Cardiac muscle cell (in vitro differentiated cells and primary cell): ENCODE measurements around the gene FAM110C. TPM values are rescaled to one million over a fixed set of nuclear protein-coding genes. Genes with fewer than 3 reads are reported as not detected.

Experiments used
- DNase-seq, 2 donors: peaks; one replicate each; pipeline versions ENCODE4 v3.0.0 to v3.0.0-alpha.2; 2010 to 2017; ENCODE audit warnings: low read depth in 1 of 2, low spot score in 1 of 2
- H3K27ac ChIP-seq: fragments of 200-600 bp; sonication (generic); 2 replicates; pipeline ENCODE4 v1.5.1; 2016
- H3K27me3 ChIP-seq: fragments of 200-600 bp; sonication (generic); 2 replicates; pipeline ENCODE4 v1.6.0; 2016; ENCODE audit warnings: control low read depth
- H3K36me3 ChIP-seq: fragments of 200-600 bp; sonication (generic); 2 replicates; pipeline ENCODE4 v1.5.1; 2016; ENCODE audit warnings: control low read depth
- H3K4me1 ChIP-seq: fragments of 200-600 bp; sonication (generic); 2 replicates; pipeline ENCODE4 v1.8.1; 2017; ENCODE audit warnings: low read depth, mild to moderate bottlenecking, mixed run types
- H3K4me3 ChIP-seq: fragments of 200-600 bp; sonication (generic); 2 replicates; pipeline ENCODE4 v1.5.1; 2016; ENCODE audit warnings: mild to moderate bottlenecking
- H3K9me3 ChIP-seq: fragments of 200-600 bp; sonication (generic); 2 replicates; pipeline ENCODE4 v1.5.1; 2017; ENCODE audit warnings: low read depth, mild to moderate bottlenecking, control low read depth
- polyA plus RNA-seq: library from polyadenylated mRNA; unstranded; fragments of >200 nt; fragmentation: Nextera tagmentation; extraction: Ambion mirVana; gene quantifications from 2 replicates; pipeline ENCODE4 v1.2.1, GENCODE V29; 2016
- total RNA-seq: library from RNA; depleted of rRNA; stranded (reverse); fragments of >200 nt; gene quantifications from 2 replicates; pipeline ENCODE4 v1.2.3, GENCODE V29; 2016
- TF ChIP-seq, protein P1 (sequence below): IDR thresholded peaks from 2 replicates; pipeline ENCODE4 v1.5.1; 2012; ENCODE audit warnings: low read depth, mild to moderate bottlenecking, low read length

Gene FAM110C
- total and polyA plus RNA-seq, 2 experiments from 2014 or later, result 0.60 TPM

DNA sequence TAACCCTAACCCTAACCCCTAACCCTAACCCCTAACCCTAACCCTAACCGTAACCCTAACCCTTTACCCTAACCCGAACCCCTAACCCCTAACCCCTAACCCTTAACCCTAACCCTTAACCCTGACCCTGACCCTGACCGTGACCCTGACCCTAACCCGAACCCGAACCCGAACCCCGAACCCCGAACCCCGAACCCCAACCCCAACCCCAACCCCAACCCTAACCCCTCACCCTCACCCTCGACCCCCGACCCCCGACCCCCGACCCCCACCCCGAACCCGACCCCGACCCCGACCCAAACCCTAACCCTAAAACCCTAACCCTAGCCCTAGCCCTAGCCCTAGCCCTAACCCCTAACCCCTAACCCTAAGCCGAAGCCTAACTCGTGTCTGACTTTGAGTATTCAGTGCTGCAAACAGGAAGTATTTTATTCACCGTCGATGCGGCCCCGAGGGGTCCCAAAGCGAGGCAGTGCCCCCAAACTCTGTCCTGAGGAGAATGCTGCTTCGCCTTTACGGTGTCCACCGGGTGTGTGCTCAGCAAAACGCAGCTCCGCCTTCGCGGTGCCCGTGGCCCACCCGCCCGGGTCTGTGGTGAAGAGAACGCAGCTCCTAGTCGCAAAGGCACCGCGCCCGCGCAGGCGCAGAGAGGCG lies 36.0 kb downstream of the FAM110C start:
- no peak overlapping the region for H3K27ac ChIP-seq
- no peaks in the 10 kb centered on the region for H3K4me1 ChIP-seq
- TF ChIP-seq, protein P1, sequence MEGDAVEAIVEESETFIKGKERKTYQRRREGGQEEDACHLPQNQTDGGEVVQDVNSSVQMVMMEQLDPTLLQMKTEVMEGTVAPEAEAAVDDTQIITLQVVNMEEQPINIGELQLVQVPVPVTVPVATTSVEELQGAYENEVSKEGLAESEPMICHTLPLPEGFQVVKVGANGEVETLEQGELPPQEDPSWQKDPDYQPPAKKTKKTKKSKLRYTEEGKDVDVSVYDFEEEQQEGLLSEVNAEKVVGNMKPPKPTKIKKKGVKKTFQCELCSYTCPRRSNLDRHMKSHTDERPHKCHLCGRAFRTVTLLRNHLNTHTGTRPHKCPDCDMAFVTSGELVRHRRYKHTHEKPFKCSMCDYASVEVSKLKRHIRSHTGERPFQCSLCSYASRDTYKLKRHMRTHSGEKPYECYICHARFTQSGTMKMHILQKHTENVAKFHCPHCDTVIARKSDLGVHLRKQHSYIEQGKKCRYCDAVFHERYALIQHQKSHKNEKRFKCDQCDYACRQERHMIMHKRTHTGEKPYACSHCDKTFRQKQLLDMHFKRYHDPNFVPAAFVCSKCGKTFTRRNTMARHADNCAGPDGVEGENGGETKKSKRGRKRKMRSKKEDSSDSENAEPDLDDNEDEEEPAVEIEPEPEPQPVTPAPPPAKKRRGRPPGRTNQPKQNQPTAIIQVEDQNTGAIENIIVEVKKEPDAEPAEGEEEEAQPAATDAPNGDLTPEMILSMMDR, result no peak
- no peaks in the 10 kb centered on the region for H3K9me3 ChIP-seq
- H3K27me3 ChIP-seq, result peaks cover 4% of the 10 kb centered on the region
- peak; percentile 3 to 35 for DNase-seq
- no peaks in the 10 kb centered on the region for H3K36me3 ChIP-seq
- no peak overlapping the region for H3K4me3 ChIP-seq

Other genes starting within 250 kb of the FAM110C start
- 18.2 and 35.1 TPM in 2 replicates for gene SH3YL1, start 217.5 kb upstream of the FAM110C start, total RNA-seq
- gene SH3YL1, start 217.5 kb upstream of the FAM110C start, polyA plus RNA-seq, result 15.8 and 22.3 TPM in 2 replicates
- 92.8 and 119 TPM in 2 replicates for gene ACP1, start 218.4 kb upstream of the FAM110C start, total RNA-seq
- gene ACP1, start 218.4 kb upstream of the FAM110C start, polyA plus RNA-seq, result 216 and 226 TPM in 2 replicates
- 0.95 TPM in 1 of 2 replicates, not detected in the other for gene ALKAL2, start 241.6 kb upstream of the FAM110C start, total RNA-seq
- 1.4 and 1.6 TPM in 2 replicates for gene ALKAL2, start 241.6 kb upstream of the FAM110C start, polyA plus RNA-seq